ENCODE measurements around the gene ATG2B. TPM values are rescaled to one million over a fixed set of nuclear protein-coding genes. Genes with fewer than 3 reads are reported as not detected.

The ATG2B gene
- total RNA-seq, 1 donor from 2014 or later: 14.1 TPM

GRCh38 chr14:96284430-96284829, 78.7 kb downstream of the ATG2B start:
- Mint-ChIP-seq H3K27me3 (ENCODE audit: unreplicated experiment) (peaks cover 2% of the 10 kb centered on the region), H3K9me3 (ENCODE audit: unreplicated experiment) (no peaks in the 10 kb centered on the region), H3K27ac (ENCODE audit: unreplicated experiment) (no peak overlapping the region), H3K36me3 (ENCODE audit: low read depth, unreplicated experiment) (no peaks in the 10 kb centered on the region), H3K4me1 (ENCODE audit: unreplicated experiment) (peaks cover 3% of the 10 kb centered on the region), H3K4me3 (ENCODE audit: unreplicated experiment) (no peak overlapping the region)
- DNase-seq (ENCODE audit: low spot score): no peak
- TF ChIP-seq CTCF (IDR thresholded peaks at IDR 0.05; ENCODE audit: unreplicated experiment): no peak

- Mint-ChIP-seq H3K4me1 (ENCODE audit: unreplicated experiment) (peaks cover 3% of the 10 kb centered on the region), H3K27ac (ENCODE audit: unreplicated experiment) (no peak overlapping the region), H3K27me3 (ENCODE audit: unreplicated experiment) (peaks cover 2% of the 10 kb centered on the region), H3K4me3 (ENCODE audit: unreplicated experiment) (no peak overlapping the region), H3K36me3 (ENCODE audit: low read depth, unreplicated experiment) (no peaks in the 10 kb centered on the region), H3K9me3 (ENCODE audit: unreplicated experiment) (no peaks in the 10 kb centered on the region)
- TF ChIP-seq CTCF (IDR thresholded peaks at IDR 0.05; ENCODE audit: unreplicated experiment): no peak
- DNase-seq (ENCODE audit: low spot score): no peak
These were observed 79.1 kb downstream of the ATG2B start for GRCh38 chr14:96284008-96284407.

- TF ChIP-seq CTCF (IDR thresholded peaks at IDR 0.05; ENCODE audit: unreplicated experiment): no peak
- Mint-ChIP-seq H3K4me1 (ENCODE audit: unreplicated experiment) (peaks cover 3% of the 10 kb centered on the region), H3K27me3 (ENCODE audit: unreplicated experiment) (peaks cover 2% of the 10 kb centered on the region), H3K9me3 (ENCODE audit: unreplicated experiment) (no peaks in the 10 kb centered on the region), H3K36me3 (ENCODE audit: low read depth, unreplicated experiment) (peaks cover 4% of the 10 kb centered on the region), H3K4me3 (ENCODE audit: unreplicated experiment) (no peak overlapping the region), H3K27ac (ENCODE audit: unreplicated experiment) (no peak overlapping the region)
- no peak for DNase-seq (ENCODE audit: low spot score)
These were observed 81.7 kb downstream of the ATG2B start for GRCh38 chr14:96281486-96281885.

GRCh38 chr14:96280104-96280503, 83.0 kb downstream of the ATG2B start:
- TF ChIP-seq CTCF (IDR thresholded peaks at IDR 0.05; ENCODE audit: unreplicated experiment): no peak
- Mint-ChIP-seq H3K27me3 (ENCODE audit: unreplicated experiment) (peaks cover 2% of the 10 kb centered on the region), H3K27ac (ENCODE audit: unreplicated experiment) (no peak overlapping the region), H3K4me1 (ENCODE audit: unreplicated experiment) (peaks cover 3% of the 10 kb centered on the region), H3K9me3 (ENCODE audit: unreplicated experiment) (no peaks in the 10 kb centered on the region), H3K36me3 (ENCODE audit: low read depth, unreplicated experiment) (peaks cover 4% of the 10 kb centered on the region), H3K4me3 (ENCODE audit: unreplicated experiment) (no peak overlapping the region)
- DNase-seq (ENCODE audit: low spot score): no peak

GRCh38 chr14:96279564-96279963, 83.6 kb downstream of the ATG2B start:
- Mint-ChIP-seq H3K36me3 (ENCODE audit: low read depth, unreplicated experiment) (peaks cover 4% of the 10 kb centered on the region), H3K4me3 (ENCODE audit: unreplicated experiment) (no peak overlapping the region), H3K27ac (ENCODE audit: unreplicated experiment) (no peak overlapping the region), H3K27me3 (ENCODE audit: unreplicated experiment) (peaks cover 2% of the 10 kb centered on the region), H3K4me1 (ENCODE audit: unreplicated experiment) (no peaks in the 10 kb centered on the region), H3K9me3 (ENCODE audit: unreplicated experiment) (no peaks in the 10 kb centered on the region)
- no peak for DNase-seq (ENCODE audit: low spot score)
- no peak for TF ChIP-seq CTCF (IDR thresholded peaks at IDR 0.05; ENCODE audit: unreplicated experiment)
